RCC 7860 (cell line): ENCODE data around the gene APLP2.
"Not testable (repeated sequence)": the region's sequence is repeated elsewhere in the genome, so short reads cannot be mapped to it uniquely, and the experiment has no call there.

Source experiments
- DNase-seq: peaks from one replicate; pipeline ENCODE4 v3.0.0-alpha.2; 2015; ENCODE audit warnings: low spot score
- FAIRE-seq: peaks from 2 replicates; lab custom pipeline; 2012; peaks lifted over from hg19 to GRCh38; lab: Jason Lieb, UNC

APLP2 gene

DNA sequence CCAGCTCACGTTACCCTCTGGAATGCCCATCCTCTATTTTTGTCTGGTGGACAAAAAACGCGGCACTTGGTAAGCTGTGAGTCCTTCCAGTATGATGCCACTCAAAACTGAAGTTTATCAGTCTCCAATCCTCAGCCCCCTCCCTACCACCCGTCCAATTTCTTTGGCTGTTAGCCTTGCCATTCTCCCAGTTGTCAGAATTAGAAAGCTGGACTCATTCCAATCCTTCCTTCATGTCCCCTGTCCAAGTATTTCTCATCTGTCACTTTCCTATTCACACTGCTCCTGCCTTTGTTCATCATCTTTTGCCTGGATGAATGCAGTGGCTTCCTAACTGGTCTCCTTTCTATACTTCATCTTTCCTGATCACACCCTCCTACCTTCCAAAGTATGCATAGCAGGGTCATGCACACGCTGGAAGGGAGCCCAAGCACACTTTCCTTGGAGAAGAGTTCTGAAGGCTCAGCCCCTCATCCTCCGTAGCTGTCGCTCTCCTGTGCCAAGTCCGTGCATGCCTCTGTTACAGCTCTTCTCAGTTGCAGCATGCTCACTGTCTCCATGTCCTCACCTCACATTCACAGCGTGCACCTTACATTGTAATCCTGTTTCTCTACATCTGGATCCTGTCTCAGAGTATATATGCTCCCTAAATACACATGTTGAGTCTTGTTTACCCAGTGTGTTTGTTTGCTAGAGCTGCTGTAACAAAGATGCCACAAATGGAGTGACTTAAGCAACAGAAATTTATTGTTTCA, 19.4 kb downstream of the APLP2 start:
- FAIRE-seq (no peak), DNase-seq (no peak)

DNA sequence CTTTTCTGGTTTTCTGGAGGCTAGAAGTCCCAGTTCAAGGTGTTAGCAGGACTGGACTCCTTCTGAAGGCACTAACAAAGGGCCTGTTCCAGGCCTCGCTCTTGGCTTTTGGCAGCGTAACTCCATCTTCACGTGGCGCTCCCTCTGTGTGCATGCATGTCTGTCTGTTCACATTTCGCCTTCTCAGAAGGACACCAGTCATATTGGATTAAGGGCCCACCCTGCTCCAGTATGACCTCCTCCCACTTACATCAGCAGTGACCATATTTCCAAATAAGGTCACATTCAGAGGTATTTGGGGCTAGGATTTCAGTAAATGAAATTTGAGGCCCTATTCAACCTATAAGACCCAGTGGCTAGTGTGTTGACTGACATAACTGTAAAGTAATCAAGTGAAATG, 20.0 kb downstream of the APLP2 start:
- no peak for FAIRE-seq

DNA sequence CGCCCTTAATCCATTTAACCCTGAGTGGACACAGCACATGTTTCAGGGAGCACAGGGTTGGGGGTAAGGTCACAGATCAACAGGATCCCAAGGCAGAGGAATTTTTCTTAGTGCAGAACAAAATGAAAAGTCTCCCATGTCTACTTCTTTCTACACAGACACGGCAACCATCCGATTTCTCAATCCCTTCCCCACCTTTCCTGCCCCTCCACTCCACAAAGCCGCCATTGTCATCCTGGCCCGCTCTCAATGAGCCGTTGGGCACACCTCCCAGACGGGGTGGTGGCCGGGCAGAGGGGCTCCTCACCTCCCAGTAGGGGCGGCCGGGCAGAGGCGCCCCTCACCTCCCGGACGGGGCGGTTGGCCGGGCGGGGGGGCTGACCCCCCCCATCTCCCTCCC, 20.8 kb downstream of the APLP2 start:
- not testable (repeated sequence) for FAIRE-seq, DNase-seq

More for the DNA sequence above, 20.0 kb downstream of the APLP2 start:
- DNase-seq: no peak

DNA sequence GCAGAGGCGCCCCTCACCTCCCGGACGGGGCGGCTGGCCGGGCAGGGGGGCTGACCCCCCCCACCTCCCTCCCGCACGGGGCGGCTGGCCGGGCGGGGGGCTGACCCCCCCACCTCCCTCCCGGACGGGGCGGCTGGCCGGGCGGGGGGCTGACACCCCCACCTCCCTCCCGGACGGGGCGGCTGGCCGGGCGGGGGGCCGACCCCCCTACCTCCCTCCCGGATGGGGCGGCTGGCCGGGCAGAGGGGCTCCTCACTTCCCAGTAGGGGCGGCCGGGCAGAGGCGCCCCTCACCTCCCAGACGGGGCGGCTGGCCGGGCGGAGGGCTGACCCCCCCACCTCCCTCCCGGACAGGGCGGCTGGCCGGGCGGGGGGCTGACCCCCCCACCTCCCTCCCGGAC, 21.5 kb downstream of the APLP2 start:
- not testable (repeated sequence) for DNase-seq, FAIRE-seq

DNA sequence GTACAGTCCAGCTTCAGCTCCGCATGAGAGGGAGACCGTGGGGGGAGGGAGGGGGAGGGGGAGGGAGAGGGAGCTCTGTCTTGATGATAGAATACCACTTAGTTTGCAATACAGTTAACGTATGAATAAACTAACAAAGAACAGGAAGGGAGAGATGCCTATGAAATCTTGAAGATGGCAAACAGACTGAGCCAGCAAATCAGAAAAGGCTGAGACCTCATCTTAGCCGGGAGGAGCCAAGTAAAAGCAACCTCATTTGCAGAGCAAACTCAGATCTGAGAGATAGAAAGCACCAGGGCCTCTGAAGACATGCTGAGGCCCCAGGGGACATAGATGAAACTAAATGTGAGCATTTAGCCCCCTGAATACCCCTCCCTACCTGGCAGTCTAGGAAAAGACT, 23.0 kb downstream of the APLP2 start:
- FAIRE-seq: no peak

DNA sequence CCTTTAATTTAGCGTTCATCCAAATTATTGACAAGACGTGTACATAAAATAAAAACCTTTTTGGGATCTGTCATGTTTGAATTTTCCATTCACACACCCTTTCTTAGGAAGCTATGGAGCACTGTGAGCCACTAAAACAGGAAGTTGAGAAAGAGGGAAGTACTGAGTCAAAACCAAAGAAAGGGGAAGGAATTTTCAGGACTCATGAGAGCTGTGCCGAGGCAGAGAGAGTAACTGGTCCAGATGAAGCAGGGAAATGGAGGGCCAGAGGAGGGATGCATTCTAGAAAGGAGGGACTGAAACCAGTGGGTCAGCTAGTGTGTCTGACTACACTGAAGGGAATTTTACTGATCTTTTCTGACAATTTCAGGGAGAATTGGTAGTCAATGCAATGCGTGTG, 24.9 kb downstream of the APLP2 start:
- FAIRE-seq (no peak), DNase-seq (no peak)

More for the DNA sequence above, 23.0 kb downstream of the APLP2 start:
- DNase-seq: no peak

DNA sequence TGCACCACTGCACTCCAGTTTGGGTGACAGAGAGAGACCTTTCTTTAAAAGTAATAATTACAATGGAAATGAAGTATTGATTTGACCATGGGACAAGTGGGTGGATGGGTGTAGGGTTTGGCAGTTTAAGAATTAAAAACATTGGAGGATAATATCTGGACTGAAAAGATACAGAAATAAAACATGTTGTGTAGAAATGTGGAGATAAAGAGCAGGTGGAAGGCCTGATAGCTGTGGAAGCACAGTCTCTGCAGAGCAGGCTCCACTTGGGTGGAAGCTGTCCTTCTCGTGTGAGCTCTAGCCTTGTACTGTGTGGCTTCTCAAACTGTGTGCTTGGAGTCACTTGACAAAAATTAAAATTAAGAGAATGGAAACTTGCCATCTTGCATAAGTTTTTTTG, 25.6 kb downstream of the APLP2 start:
- FAIRE-seq: no peak
- no peak for DNase-seq

DNA sequence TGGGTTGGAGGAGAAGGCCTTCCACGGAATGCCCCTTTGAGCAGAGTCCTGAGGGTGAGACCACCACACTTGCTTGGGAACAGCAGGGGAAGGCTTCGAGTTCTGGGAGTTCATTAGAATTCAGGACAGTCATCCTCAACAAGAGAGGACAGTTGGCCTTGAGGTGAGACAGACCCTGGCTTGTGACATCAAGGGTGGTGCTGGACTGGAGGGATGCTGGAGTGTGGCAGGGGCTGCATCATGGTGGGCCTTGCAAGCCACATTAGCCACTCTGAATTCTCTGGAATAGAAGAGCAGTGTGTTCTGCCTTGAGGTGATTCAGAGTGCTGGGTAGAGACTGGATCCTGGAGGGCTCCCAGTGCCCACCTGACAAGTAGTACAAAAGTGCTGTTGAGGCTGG, 26.3 kb downstream of the APLP2 start:
- DNase-seq: no peak
- no peak for FAIRE-seq

DNA sequence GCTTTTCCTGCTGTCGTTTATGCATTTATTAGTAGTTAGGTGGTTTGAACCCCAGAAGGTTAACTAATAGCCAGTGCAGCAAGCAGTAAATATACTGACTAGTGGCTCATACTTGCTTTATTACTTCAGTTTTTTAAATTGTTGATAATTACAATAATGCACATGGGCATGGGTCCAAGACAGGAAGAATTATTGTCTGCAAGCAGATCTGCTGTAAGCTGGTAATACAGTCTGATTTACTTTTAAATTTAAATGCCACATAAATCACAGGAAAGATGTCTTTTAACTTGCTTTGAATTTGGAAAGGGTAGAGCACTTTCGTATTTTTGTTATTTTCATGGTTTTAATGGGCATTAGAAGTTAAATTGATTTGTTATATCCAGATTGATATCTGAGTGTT, 27.1 kb downstream of the APLP2 start:
- FAIRE-seq: no peak
- DNase-seq: no peak

DNA sequence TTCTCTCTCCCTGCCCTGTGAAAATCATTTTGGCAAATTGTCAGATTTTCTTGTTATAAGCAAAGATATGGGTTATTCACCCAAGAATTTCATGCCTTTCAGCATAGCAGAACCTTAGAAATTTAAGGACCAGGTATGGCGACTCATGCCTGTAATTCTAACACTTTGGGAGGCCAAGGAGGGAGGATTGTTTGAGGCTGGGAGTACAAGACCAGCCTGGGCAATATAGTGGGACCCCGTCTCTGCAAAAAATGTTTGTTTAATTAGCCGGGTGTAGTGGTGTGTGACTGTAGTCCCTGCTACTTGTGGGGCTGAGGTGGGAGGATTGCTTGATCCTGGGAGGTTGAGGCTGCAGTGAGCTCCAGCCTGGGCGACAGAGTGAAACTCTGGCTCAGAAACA, 27.6 kb downstream of the APLP2 start:
- DNase-seq (no peak), FAIRE-seq (no peak)

DNA sequence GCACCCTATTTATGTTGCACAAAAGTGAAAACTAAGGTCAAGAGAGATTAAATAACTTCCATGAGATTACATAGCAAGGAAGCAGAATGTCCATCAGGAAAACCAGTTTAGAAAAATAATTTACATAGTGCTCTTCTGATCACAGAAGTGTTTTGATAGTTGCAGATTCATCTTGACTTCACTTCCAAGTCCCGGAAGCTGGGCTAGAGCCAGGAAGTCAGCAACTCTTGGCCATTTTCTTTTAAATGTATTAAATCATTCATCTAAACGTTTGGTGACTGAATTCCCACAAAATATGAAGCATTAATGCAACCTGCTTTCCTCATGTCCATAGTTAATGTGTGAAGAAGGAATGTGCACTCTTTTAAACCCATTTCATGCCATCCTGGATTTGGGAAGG, 29.7 kb downstream of the APLP2 start:
- DNase-seq (no peak), FAIRE-seq (no peak)

DNA sequence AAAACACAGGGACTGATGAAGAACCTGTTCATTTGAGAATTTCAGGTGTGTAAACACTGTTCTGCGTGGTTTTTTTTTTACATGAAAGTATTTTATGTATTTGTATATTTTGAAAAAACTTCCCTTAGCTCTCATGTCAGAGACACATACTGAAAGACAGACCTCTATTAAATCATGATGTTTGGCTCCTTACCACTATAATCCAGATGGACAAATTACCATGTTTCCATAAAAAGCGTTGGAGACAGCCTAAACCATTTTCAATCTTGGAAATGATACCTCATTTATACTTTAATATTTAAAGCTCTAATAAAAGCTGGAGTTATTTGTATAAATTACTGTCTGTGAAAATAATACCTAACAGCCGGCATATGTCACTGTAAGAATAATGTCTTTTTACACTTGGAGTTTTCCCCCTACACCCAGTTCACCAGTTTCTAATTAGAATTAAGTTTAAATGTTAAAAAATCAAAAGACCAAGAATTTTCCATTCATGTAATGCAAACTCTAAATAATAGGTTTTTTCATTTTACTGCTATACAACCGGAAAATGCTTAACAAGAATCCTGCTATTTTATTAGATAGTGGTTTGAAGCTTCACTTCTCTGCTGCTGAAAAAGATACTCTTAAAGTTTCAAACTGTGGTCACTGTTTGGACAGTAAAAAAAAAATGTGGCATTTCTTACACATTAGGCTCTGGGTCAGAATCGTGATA, 30.8 kb downstream of the APLP2 start:
- DNase-seq (no peak), FAIRE-seq (no peak)

DNA sequence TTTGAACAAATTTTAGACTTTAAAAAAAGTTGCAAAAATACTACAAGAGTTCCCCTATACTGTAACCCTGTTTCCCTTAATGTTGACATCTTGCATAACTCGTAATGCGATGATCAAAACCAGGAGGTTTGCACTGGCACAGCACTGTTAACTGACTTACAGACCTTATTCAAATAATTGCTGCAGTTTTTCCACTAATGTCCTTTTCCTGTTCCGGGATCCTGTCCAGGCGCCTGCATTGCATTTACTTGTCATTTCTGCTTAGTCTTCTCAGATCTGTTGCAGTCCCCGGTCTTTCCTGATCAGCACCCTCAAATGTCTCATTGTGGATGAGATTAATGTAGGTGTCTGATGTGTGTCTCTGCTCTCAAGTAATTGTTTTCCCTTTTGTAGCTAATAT, 32.0 kb downstream of the APLP2 start:
- DNase-seq (no peak), FAIRE-seq (no peak)

DNA sequence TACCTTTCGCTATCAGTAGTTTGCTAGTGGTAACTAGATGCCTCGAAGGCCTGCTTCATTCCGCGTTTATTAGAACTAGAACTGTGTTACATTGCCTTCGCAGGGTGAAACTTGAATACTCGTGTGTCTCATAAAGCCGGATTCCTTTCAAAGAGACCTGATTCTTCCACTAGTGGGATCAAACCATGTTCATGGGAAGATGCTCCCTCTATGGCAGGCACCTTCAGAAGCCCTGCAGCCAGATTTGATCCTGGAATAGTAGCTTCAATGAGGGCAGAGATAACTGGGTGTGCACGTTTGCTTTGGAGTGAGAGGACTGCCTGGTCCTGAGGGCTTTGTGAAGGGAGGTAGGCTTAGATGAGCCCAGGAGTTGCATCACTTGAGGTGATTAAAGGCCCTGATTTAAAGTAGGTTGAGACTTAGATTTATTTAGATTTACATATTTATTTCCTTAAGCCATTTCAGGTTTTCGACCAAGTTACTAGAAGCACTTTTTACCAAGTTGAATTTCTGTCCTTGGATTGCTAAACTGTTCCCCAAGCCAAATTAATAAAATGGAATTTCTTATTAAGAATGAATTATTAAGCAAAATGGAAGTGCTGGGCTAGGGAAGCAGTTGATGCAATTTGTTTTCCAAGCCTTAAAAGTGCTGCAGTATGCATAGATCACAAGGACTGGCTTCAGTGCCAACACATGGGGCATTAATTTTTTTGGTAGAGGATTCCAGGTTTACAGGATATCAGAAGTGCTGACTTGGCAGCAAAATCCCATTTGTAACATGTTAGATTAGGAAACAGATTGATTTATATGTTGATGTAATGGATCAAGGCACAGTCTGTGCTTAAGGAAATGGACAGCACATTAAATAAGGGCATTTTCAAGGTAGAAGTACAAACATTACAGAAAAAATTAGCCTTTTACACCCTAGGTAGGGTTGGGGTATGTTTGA, 32.9 kb downstream of the APLP2 start:
- DNase-seq: no peak
- no peak for FAIRE-seq

DNA sequence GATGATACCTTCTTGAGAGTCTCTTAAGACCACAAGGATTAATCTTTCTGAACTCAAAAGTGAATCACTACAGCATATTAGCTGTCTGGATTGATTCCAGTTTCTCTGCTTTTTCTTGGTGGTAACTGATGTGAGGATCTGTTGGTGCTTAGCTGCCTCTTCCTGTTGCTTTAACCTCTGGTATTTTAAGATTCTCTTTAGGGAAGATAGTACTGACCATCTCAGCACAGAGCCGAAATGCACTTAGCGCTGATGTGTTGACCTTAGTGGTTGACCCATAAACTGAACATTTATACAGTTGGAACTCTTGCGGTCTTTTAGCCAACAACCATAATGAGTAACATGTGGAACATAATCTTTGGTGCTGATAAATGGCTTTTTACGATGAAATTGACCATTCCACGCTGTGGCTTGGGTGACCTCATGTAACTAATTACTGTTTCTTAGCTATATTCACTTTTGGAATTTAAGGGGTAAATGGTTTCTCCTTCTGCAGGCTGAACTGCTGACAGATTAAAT, 33.7 kb downstream of the APLP2 start:
- peak; percentile 95 for DNase-seq
- FAIRE-seq: peak; percentile 99

DNA sequence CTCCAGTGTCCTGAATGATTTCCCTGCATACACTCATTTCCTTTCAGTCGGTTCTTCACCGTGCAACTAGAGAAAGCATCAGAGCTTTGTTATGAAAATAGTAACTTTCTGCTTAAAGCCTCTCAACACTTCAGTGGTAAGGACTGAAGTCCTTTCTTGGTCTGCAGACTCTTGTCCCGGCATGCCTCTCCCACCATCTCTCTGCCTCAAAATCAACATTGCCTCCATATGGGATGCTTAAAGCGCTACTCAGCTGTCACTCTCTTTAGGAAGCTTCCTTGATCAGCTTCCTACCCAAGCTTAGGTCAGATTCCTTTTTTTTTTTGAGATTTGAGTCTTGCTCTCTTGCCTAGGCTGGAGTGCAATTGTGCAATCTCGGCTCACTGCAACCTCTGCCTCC, 36.7 kb downstream of the APLP2 start:
- FAIRE-seq: no peak
- DNase-seq: no peak

DNA sequence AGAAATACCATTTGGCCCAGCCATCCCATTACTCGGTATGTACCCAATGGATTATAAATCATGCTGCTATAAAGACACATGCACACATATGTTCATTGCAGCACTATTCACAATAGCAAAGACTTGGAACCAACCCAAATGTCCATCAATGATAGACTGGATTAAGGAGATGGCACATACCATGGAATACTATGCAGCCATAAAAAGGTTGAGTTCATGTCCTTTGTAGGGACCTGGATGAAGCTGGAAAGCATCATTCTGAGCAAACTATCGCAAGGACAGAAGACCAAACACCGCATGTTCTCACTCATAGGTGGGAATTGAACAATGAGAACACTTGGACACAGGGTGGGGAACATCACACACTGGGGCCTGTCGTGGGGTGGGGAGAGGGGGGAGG, 39.0 kb downstream of the APLP2 start:
- DNase-seq: not testable (repeated sequence)

DNA sequence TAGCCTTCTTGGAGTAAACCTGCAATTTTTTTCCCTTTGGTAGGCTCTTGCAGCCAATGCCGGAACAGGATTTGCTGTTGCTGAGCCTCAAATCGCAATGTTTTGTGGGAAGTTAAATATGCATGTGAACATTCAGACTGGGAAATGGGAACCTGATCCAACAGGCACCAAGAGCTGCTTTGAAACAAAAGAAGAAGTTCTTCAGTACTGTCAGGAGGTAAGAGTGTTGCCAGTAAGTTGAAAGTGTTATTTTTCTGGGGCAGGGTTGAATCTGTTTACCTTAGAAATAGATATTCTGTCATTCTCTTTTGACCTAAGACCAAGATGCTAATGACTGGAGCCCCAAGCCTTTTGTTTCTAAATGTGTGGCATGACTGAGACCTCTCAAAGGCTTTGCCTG, 39.7 kb downstream of the APLP2 start:
- no peak for FAIRE-seq
- no peak for DNase-seq

More for the DNA sequence above, 39.0 kb downstream of the APLP2 start:
- FAIRE-seq: not testable (repeated sequence)

DNA sequence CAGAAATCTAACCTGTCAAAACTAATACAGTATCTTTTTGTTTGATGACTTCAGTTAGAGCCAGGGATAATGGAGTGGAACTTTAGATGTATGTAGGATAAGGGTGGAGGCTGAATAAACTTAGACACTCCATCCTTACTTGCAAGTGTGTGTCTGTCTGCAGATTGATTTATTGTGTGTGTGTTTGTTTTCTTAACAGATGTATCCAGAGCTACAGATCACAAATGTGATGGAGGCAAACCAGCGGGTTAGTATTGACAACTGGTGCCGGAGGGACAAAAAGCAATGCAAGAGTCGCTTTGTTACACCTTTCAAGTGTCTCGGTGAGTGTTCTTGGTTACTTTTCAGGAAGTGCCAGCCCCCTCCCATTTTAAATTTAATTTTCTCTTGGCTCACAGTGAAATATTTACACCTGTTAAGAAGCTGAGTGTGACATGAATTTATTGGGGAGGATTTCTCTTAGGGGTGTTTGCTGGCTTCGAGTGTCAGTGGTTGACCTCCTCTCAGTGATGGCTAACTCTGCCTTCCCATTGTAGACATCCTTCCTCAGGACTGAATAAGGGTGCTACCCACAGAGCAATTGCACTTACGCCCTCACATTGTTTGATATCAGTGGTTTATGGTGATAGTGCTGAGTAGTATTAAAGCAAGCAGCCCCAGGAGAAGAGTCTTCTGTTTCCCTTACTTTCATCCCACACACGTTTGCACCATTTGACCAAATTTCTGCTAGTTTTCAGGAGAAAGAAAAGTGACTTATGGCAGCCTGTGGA, 40.8 kb downstream of the APLP2 start:
- DNase-seq (no peak), FAIRE-seq (no peak)

DNA sequence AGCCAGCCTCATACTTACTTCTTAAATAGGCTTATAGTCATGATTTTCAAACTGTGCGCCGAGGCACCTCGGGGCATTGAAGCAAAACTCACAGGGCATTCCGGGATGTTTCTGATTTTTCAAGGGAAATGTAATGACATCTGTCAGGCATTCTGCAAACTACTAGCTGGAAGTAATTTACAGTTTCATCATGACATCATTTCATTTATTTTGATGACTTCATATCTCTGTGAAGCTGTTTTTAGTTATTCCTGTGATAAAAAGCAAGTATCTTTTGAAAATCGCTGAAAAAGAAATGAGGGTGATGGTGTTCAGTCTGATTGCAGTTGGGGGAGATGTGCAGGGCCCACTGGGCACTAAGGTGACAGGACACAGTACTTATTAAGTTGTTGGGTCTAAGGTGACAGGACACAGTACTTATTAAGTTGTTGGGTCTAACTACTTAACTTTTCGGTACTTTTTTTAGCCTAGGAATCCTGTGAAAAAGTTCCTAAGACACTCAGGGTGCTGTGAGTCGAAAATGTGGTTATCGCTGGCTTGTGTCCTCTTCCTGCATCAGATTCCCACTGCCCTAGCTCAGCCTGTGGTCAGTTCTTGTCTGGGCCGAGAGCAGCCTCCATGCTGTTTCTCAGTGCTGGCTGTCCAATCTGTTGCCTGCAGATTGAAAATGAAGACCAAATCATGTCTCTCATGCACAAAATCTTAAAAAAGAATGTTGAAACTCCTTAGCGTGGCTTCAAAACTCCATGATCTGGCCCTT, 42.6 kb downstream of the APLP2 start:
- FAIRE-seq (no peak), DNase-seq (no peak)
